HG02588 (cell line): ENCODE data around the gene MKX.

Experiments
- ATAC-seq: cut with Tn5 transposase; IDR thresholded peaks from one replicate; pipeline ENCODE4 v1.9.1; 2021; ENCODE audit warnings: mild to moderate bottlenecking, moderate library complexity; ENCODE audit not compliant: unreplicated experiment

Gene MKX

DNA sequence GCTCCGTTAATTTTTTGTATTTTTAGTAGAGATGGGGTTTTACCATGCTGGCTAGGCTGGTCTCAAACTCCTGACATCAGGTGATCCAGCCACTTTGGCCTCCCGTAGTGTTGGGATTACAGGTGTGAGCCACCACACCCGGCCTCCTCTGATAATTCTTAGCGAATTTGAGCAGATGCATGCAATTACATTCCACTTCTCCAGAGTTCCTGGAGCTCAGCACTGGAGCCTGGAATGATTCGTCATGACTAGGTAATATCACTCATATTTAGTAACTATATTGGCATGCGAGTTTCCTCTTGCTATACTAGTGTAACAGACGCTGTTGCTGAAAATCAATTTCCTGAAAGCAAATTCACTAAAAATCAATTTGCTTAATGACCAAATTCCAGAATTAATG lies 86.8 kb downstream of the MKX start:
- no peak for ATAC-seq

DNA sequence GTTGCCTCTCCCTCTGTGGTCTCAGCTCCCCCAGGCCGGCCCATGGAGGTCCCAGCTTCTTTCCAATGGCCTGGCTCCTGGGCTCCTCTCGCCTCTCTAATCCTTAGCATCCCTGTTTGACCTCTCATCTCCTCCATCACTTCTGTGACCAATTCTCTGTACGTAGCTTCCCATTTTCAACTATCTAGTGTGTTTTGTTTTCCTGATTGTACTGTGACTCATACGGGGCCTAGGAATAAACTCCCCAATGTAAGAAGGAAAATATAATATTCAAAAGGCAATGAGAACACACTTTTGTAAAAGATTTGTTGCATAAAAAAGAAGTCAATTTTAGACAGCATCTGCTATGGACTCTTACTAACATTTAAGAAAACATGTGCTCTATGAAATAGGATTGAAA lies 90.3 kb downstream of the MKX start:
- no peak for ATAC-seq

DNA sequence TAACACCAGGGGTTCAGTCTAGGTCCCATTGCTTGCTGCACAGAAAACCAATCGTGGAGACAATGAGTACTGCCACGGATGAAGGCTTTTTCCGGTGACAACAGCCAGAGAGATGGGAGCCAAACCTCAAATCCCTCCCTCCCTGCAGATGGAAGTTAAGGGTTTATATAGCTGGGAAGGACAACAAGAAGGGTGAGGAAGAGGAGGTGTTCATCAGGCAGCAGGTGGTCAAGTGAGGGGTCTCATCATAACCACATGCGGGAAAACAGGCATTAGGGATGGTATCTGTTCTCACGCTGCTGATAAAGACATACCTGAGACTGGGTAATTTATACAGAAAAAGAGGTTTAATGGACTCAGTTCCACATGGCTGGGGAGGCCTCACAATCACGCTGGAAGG lies 91.3 kb downstream of the MKX start:
- no peak for ATAC-seq

DNA sequence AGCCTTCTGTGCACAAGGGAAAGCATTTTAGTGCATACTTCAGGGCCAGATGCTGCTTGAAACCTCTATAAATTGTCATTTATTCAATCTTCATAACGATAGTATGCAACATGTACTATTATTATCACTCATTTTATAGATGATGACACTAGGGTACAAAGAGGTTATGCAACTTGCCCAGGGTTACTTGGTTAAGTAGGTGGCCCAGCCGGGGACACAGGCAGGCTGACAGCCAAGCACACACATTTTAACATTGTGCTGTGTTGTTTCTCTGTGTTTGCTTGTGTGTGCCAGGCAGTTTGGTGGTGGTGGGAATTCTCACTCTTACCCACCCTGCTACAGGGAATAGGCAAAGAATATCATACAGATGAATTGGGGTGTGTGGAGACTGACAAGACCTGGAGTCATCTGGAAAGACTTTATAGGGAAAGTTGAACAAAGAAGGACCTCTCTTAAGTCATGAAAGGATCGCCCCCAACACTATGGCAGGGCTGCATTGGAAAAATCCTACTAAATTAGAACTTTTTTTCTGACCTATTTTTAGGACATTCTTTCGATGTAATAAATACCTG lies 98.9 kb downstream of the MKX start:
- no peak for ATAC-seq

DNA sequence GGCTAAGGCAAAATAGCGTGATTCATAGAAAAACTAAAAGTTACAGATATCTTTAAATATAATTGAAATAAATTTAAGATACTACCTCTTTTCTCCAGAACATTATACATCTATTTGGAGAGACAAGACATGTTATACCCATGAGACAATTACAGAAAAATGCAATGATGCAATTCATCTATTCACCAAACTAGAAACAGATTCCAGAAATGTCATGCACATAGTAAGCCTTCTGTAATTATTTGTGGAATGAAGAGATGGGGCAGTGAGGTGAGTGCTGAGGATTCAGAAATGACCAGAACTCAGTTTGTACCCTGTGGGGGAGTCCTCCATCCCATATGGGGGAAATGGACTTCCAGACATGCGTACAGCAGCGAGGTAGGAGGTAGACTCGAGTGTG lies 99.4 kb downstream of the MKX start:
- no peak for ATAC-seq

DNA sequence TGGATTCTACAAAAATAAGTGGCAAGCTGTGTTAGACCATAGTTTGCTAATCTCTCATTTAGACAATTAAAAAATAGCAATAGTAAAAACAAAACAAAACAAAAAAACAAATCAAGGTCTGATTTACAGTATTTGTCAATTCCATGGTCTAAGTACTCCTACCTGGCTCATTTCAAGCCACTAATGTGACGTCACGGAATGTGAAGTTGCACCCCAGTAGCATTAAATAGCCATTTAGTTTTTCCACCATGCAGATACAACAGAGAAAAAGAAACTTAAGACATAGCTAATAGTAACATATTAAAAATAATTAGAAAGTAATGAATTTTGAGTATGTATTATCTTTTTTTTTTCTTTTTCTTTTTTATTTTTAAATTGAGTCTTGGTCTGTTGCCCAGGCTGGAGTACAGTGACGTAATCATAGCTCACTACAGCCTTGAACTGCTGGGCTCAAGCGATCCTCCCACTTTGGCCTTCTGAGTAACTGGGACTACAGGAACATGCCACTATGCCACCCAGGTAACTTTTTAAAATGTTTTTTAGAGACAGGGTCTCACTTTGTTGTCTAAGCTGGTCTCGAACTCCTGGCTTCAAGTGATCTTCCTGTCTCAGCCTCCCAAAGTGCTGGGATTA lies 101.2 kb downstream of the MKX start:
- no peak for ATAC-seq

DNA sequence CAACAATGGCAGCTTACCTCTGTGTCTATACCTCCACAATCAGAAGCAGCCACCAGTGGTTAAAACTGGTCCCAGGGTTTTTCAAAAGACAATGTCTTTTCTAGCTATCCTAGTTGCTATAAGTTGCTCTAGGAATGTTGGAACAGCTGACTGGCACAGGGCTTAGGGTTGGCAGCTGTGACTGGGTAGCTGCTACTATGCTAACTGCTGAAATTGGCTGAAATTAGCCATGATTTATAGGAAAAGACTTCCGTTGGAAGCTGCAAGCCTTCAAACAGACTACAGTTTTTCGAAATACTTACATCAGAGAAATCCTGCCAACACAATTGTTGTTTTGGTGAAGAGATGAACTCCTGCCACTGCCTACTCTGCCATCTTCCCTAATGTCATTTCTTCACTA lies 102.3 kb downstream of the MKX start:
- no peak for ATAC-seq

DNA sequence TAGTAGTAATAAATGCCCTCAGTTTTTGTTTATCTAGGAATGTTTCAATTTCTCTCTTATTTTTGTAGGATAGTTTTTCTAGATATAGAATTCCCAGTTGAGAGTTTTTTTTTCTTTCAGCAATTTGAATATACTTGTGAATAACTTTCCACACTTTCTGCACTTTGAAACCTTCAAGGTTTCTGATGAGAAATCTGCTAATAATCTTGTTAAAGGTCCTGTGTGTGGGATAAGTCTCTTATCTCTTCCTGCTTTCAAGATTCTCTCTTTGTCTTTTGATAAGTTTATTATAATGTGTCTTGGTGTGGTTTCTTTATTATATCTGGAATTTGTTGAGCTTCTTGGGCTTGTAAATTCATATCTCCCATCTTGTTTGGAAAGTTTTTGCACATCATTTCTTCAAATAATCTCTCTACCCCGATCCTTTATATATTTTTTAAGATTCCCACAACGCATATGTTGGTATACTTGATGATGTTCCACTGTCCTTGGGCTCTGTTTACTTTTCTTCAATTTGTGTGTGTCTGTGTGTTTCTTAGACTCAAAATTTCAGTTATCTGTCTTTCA lies 103.5 kb downstream of the MKX start:
- ATAC-seq: no peak

DNA sequence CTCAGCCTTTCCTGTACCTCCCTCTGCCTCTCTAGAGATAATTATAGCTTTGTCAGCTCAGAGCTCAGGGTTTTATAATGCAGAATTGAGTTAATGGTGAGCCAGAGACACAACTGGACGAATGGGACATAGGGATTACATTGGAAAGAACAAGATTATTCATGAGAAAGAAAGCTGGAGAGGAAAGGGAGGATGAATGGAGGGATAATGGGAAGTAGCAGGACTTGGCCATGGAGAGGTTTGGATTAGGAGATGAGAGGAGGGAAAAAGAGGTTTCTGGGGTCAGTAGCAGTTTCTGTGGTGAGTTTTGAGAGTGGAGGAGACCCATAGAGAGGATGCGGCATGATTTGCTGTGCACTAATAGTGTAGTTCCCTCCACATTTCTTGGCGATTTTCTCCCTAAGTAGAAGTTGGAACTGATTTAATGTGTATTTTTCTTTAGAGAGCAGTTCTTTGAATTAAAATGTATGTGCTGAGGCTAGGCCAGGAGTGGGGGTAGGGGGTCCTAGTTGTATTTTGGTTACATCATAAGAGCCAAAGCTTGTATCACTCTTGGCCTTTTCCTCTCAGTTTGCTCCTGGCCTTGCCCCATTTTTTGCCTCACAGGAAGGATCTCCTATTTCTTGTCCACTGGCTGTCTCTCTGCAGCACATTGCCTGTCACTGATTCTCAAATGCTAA lies 107.4 kb downstream of the MKX start:
- ATAC-seq: no peak

DNA sequence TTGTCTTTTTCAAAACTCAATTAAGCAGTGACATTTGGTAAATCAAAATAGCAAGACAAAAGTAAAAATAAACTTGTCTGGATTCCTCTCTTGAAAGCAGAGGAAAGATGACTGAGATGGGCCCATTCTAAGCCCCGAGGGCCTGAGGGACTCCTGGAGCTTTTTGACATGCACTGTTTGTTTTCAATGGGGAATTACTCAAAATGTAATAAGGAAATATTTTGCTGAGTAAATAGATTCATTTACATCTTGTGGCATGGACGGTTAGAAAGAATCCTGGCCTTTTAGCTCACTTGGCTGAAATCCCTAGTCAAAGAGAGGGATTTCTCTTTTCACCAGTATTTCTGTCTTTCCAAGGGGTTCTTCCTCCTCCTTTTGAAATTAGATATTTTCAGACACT lies 108.0 kb downstream of the MKX start:
- no peak for ATAC-seq

DNA sequence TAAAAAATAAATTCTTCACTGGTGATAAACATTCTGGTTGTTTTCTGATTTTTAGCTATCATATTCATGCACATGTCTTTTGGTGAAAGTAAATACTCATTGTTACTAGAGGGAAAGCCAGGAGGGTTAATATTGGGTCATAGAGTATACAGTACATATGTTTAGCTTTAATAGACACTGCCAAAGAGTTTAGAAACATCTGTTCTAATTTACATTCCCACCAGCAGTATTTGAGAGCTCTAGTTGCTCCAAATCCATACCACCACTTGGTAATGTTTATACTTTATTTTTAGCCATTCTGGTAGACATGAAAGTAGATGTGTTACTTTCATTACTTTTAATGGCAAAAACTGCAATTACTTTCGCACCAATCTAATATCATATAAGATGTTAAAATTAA lies 108.8 kb downstream of the MKX start:
- ATAC-seq: no peak

DNA sequence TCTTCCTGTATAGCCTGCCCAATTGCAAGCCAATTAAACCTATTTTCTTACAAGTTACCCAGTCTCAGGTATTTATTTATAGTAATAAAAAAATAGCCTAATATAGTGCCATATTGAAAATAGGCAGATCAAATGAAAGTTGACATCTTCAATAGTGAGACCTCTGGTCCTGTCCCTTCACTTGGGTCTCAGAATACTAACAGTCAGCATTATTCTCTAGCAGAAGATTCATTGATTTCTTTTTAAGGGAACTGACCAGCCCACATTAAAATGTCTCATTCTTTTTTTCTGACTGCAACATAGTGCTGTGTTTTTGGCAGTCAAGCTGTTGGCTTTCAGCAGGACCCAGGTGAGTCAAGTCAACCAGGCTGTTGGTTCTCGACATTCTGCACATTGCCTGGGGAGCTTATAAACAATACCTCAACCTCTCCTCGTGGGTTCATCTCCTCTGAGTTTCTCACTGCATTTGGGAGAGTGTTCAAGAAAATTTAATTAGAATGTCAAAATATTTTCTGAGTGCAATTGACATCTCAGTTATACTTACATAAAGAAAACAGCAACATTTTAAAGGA lies 109.8 kb downstream of the MKX start:
- ATAC-seq: no peak

DNA sequence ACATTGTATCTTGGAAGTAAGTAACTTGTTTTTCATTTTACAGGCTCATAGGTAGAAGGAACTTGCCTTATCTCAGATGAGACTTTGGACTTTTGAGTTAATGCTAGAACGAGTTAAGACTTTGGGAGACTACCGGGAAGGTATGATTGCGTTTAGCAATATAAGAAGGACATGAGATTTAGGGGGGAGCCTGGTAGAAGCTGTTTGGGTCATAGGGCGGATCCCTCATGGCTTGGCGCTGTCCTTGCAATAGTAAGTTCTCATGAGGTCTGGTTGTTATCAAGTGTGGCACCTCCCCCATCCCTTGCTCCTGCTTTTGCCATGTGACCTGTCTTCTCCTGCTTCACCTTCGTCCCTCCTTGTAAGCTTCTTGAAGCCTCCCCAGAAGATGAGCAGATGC lies 110.3 kb downstream of the MKX start:
- no peak for ATAC-seq

DNA sequence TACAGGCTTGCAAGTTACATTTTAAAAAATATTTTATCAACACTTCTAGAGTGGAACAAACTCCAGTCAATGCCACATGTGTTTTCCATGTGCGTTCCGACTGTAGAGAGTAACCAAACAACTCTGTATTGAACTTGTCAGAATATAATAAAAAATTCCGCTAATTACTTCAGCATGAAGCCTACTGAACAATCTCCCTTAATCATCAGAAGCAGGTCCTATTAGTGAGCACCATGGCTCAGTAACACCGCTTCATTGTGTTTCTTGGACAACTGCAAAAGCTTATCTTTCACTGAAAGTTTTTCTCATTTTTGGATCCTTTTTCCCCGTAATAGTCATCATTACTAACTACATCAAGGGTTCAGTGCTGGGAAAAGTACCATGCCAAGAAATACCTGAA lies 117.0 kb downstream of the MKX start:
- no peak for ATAC-seq

DNA sequence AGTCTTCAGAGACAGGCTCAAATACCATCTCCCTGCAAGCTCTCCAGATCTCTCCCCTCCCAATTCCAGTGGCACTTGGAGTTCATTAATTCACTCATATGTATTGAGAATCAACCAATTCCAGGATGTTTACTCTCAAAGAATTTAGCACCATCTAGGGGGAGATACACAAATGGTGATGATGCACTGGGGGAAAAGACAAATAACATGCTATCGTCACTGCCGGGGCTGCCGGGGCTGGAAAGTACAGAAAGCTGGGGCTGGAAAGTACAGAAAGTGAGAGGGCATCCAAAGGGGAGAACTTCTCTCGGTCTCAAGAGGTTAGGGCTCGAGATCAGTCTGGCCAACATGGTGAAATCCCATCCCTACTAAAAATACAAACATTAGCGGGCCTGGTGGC lies 118.7 kb downstream of the MKX start:
- ATAC-seq: no peak

DNA sequence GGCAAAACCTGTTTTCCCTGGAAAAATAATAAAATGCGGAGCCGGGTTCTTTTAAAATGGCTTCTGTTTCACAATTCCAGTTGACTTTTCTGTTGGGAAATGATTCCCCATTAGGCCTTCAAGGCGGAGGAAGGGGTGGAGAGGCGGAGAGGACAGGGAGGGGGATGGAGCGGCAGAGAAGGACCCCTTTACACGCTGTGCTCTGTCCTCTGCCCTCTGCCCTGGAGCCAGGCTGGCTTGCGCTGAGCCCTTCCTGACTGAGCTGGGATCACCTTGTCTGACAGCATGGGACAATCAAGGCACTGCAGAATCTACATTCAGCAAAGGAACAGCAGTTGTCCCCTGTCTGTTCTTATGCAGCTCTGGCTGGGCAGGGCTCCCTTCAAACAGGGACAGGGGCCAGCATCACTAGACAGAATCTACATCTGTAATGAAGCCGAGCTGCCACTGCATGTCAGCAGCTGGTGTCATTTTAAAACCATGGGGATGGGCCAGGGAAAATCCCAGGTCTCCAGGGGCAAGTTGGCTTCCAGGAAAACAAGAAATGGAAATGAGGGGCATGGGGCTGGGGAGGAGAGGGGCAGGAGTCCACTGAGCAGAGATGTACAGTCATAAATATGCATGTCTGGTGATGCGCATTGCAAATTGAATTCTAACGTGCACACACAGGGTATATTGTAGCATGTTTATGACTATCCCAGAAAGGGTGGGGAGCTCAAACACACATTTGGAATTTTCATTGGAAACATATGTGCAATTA lies 120.0 kb downstream of the MKX start:
- no peak for ATAC-seq

DNA sequence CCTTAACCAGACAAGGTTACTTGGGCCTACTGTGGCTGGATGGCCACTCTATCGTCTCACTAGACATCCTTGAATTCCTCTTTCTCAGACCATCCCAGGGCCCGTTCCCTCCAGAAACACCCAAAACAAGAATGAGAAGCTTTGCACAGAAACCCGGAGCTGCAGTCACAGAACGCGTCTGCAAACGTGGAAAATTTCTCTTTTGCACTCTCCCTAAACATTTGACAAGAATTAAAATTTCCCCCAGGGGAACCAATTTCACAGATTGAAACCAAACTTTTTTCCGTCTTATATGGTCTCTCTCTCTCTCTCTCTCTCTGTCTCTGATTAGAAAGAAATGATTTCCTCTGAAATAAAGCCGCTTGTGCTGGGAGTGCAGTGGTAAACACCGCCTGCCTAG lies 120.7 kb downstream of the MKX start:
- ATAC-seq: no peak
